Astrocyte (in vitro differentiated cells and primary cell): ENCODE results near the gene MS4A4A. TPM values are rescaled to one million over a fixed set of nuclear protein-coding genes. Genes with fewer than 3 reads are reported as not detected.

Experiments used
- DNase-seq: peaks from one replicate; pipeline ENCODE4 v3.0.0-alpha.2; 2010; ENCODE audit warnings: low read depth
- FAIRE-seq: peaks from 2 replicates; lab custom pipeline; 2011; peaks lifted over from hg19 to GRCh38; lab: Jason Lieb, UNC
- H2AFZ ChIP-seq: 2 replicates; pipeline ENCODE4 v1.6.0; 2012; ENCODE audit warnings: low read depth, low read length, inconsistent platforms
- H3K27ac ChIP-seq: 2 replicates; pipeline ENCODE4 v1.5.1; 2011; ENCODE audit warnings: low read depth, low read length, inconsistent platforms
- H3K27me3 ChIP-seq: 2 replicates; pipeline ENCODE4 v1.6.0; 2011; ENCODE audit warnings: low read length, inconsistent platforms; ENCODE audit not compliant: insufficient read depth
- H3K36me3 ChIP-seq: 2 replicates; pipeline ENCODE4 v1.5.1; 2011; ENCODE audit warnings: low read length, inconsistent platforms; ENCODE audit not compliant: insufficient read depth
- H3K4me1 ChIP-seq: 2 replicates; pipeline ENCODE4 v1.5.1; 2011; ENCODE audit warnings: low read length, inconsistent platforms; ENCODE audit not compliant: insufficient read depth
- H3K4me2 ChIP-seq: 2 replicates; pipeline ENCODE4 v1.6.0; 2012; ENCODE audit warnings: low read length, inconsistent platforms
- H3K4me3 ChIP-seq: 2 replicates; pipeline ENCODE4 v1.5.1; 2011; ENCODE audit warnings: low read depth, mild to moderate bottlenecking, low read length, inconsistent platforms; ENCODE audit not compliant: insufficient read depth
- H3K79me2 ChIP-seq: 2 replicates; pipeline ENCODE4 v1.6.0; 2012; ENCODE audit warnings: mild to moderate bottlenecking, low read length, inconsistent platforms; ENCODE audit not compliant: insufficient read depth
- H3K9ac ChIP-seq: 2 replicates; pipeline ENCODE4 v1.6.0; 2012; ENCODE audit warnings: mild to moderate bottlenecking, low read length, inconsistent platforms
- H3K9me3 ChIP-seq: 2 replicates; pipeline ENCODE4 v1.5.1; 2012; ENCODE audit warnings: low read depth, mild to moderate bottlenecking, low read length, inconsistent platforms; ENCODE audit not compliant: insufficient read depth
- H4K20me1 ChIP-seq: 2 replicates; pipeline ENCODE4 v1.6.0; 2012; ENCODE audit warnings: low read length, inconsistent platforms; ENCODE audit not compliant: insufficient read depth
- H3K27ac Mint-ChIP-seq: one replicate; pipeline ENCODE4 v1.8.0; 2021; ENCODE audit warnings: mild to moderate bottlenecking, mixed read lengths; ENCODE audit not compliant: unreplicated experiment
- H3K27me3 Mint-ChIP-seq: one replicate; pipeline ENCODE4 v1.8.0; 2021; ENCODE audit warnings: low read depth, mixed read lengths; ENCODE audit not compliant: unreplicated experiment
- H3K36me3 Mint-ChIP-seq: one replicate; pipeline ENCODE4 v1.8.0; 2021; ENCODE audit warnings: low read depth, mixed read lengths; ENCODE audit not compliant: unreplicated experiment
- H3K4me1 Mint-ChIP-seq: one replicate; pipeline ENCODE4 v1.8.0; 2021; ENCODE audit warnings: low read depth, mixed read lengths; ENCODE audit not compliant: unreplicated experiment
- H3K4me3 Mint-ChIP-seq: one replicate; pipeline ENCODE4 v1.8.0; 2021; ENCODE audit warnings: mild to moderate bottlenecking, moderate library complexity, mixed read lengths; ENCODE audit not compliant: unreplicated experiment
- H3K9me3 Mint-ChIP-seq: one replicate; pipeline ENCODE4 v1.8.0; 2021; ENCODE audit warnings: mild to moderate bottlenecking, mixed read lengths; ENCODE audit not compliant: unreplicated experiment
- CTCF ChIP-seq: IDR thresholded peaks from 2 replicates; pipeline ENCODE4 v1.5.1; 2011; ENCODE audit warnings: low read depth, mild to moderate bottlenecking, inconsistent platforms, low read length, moderate library complexity; ENCODE audit not compliant: insufficient read depth
- EZH2 ChIP-seq: IDR thresholded peaks from 2 replicates; pipeline ENCODE4 v1.6.1; 2012; ENCODE audit warnings: mild to moderate bottlenecking, low read length, inconsistent platforms; ENCODE audit not compliant: insufficient read depth
- total RNA-seq: library from RNA; stranded (reverse); gene quantifications from 2 replicates; pipeline ENCODE4 v1.2.1, GENCODE V29; 2021

The MS4A4A gene
- total RNA-seq, 1 donor from 2014 or later, result 0.32 TPM

DNA sequence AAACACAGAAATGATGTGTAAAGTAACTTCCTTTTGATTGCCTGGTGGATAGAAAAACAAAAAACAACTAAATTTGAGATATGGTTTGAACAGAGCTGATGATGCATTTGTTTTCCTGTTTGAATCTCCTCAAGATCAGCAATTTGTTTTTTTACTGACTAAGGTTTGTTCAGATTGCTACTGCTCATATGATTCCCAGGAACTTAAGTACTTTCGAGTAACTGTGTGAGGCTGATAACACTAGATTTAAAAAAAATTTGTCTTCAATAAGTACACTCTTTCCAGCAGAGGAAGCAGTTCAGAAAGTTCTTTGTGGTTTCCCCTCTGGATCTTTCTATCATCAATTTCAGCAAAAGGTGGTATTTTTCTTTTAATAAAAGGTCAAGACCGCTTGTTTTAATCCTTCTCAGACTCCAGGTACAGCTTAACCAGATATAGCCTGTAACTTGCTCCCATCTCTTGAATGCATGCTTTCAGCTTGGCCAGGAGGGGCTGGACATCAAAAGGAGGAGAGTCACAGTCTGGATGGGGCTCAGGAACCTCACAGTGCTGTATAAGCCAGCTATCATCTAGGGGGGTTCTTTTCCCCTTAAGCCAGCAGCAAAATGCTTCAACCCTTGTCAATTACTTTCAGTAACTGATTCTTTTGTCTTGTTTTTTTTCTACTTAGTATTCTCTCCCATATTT is 34.3 kb downstream of the MS4A4A start:
- H3K9ac ChIP-seq, result no peak overlapping the region
- no peak overlapping the region for H3K4me3 ChIP-seq
- Mint-ChIP-seq H3K4me3 (no peak overlapping the region), H3K36me3 (no peaks in the 10 kb centered on the region), H3K27ac (no peak overlapping the region), H3K4me1 (peaks cover 7% of the 10 kb centered on the region), H3K9me3 (no peaks in the 10 kb centered on the region), H3K27me3 (no peaks in the 10 kb centered on the region)
- H3K36me3 ChIP-seq, result no peaks in the 10 kb centered on the region
- H3K9me3 ChIP-seq, result peaks cover 7% of the 10 kb centered on the region
- no peak overlapping the region for H3K4me2 ChIP-seq
- no peaks in the 10 kb centered on the region for H4K20me1 ChIP-seq
- TF ChIP-seq EZH2 (no peak), CTCF (no peak)
- H3K79me2 ChIP-seq, result no peaks in the 10 kb centered on the region
- H3K27ac ChIP-seq, result no peak overlapping the region
- no peaks in the 10 kb centered on the region for H3K4me1 ChIP-seq
- no peak for DNase-seq
- H2AFZ ChIP-seq, result no peak overlapping the region
- no peak for FAIRE-seq
- no peaks in the 10 kb centered on the region for H3K27me3 ChIP-seq

GRCh38 chr11:60315871-60316270 is 35.4 kb downstream of the MS4A4A start:
- Mint-ChIP-seq H3K27ac (no peak overlapping the region), H3K4me3 (no peak overlapping the region), H3K27me3 (no peaks in the 10 kb centered on the region), H3K4me1 (peaks cover 7% of the 10 kb centered on the region), H3K9me3 (peaks cover 3% of the 10 kb centered on the region), H3K36me3 (no peaks in the 10 kb centered on the region)
- DNase-seq, result no peak
- Histone ChIP-seq H3K79me2 (no peaks in the 10 kb centered on the region), H4K20me1 (no peaks in the 10 kb centered on the region), H3K4me2 (no peak overlapping the region), H3K27me3 (no peaks in the 10 kb centered on the region), H3K4me1 (no peaks in the 10 kb centered on the region), H3K9ac (no peak overlapping the region), H3K27ac (no peak overlapping the region), H3K9me3 (peaks cover 7% of the 10 kb centered on the region), H3K36me3 (no peaks in the 10 kb centered on the region), H3K4me3 (no peak overlapping the region), H2AFZ (no peak overlapping the region)
- no peak for FAIRE-seq
- no peak for TF ChIP-seq CTCF
- TF ChIP-seq EZH2, result no peak

- H3K9ac ChIP-seq, result no peak overlapping the region
- H3K9me3 Mint-ChIP-seq, result peaks cover 3% of the 10 kb centered on the region
- H3K4me1 Mint-ChIP-seq, result peaks cover 7% of the 10 kb centered on the region
- peaks cover 7% of the 10 kb centered on the region for H3K9me3 ChIP-seq
- H3K79me2 ChIP-seq, result no peaks in the 10 kb centered on the region
- H3K27me3 ChIP-seq, result no peaks in the 10 kb centered on the region
- H3K27ac Mint-ChIP-seq, result no peak overlapping the region
- H2AFZ ChIP-seq, result no peak overlapping the region
- no peak for TF ChIP-seq CTCF
- no peak for TF ChIP-seq EZH2
- no peaks in the 10 kb centered on the region for H3K36me3 Mint-ChIP-seq
- no peaks in the 10 kb centered on the region for H3K27me3 Mint-ChIP-seq
- no peak overlapping the region for H3K4me3 ChIP-seq
- H3K27ac ChIP-seq, result no peak overlapping the region
- no peaks in the 10 kb centered on the region for H4K20me1 ChIP-seq
- DNase-seq (no peak), FAIRE-seq (no peak)
- no peak overlapping the region for H3K4me3 Mint-ChIP-seq
- H3K4me2 ChIP-seq, result no peak overlapping the region
- no peaks in the 10 kb centered on the region for H3K36me3 ChIP-seq
- H3K4me1 ChIP-seq, result no peaks in the 10 kb centered on the region
Measured at GRCh38 chr11:60316317-60316716, 35.9 kb downstream of the MS4A4A start.
